GM12878 (cell line): ENCODE results near the gene CCDC74B. TPM values are rescaled to one million over a fixed set of nuclear protein-coding genes. Genes with fewer than 3 reads are reported as not detected.
"Not testable (repeated sequence)": the region's sequence is repeated elsewhere in the genome, so short reads cannot be mapped to it uniquely, and the experiment has no call there.

Experiments
- ATAC-seq: fragments of 200-7000 bp; cut with Tn5 transposase; 3 replicates; pipeline ENCODE4 v1.9.1; 2020; ENCODE audit warnings: mild to moderate bottlenecking, moderate library complexity
- BruUV-seq: library from RNA; stranded (reverse); fragments of 400-500 nt; replicated peaks from 2 replicates; lab custom pipeline; 2021; lab: Mats Ljungman, UMichigan
- CTCF ChIA-PET: fragments of 300-600 bp; sonication (Branson Sonifier 250); formaldehyde crosslinking; extraction: SDS; loops from one replicate; lab custom pipeline; 2021; ENCODE audit warnings: inconsistent platforms; lab: Yijun Ruan, JAX
- POLR2A ChIA-PET: fragments of 350-600 bp; formaldehyde crosslinking; extraction: SDS; loops from one replicate; lab custom pipeline; 2021; ENCODE audit warnings: inconsistent platforms; lab: Charles Lee
- RAD21 ChIA-PET: fragments of 300-600 bp; sonication (Branson Sonifier 250); formaldehyde crosslinking; loops from one replicate; lab custom pipeline; 2023; ENCODE audit warnings: antibody characterized with exemption; ENCODE audit not compliant: unreplicated experiment; lab: Charles Lee
- SMC1A ChIA-PET: fragments of 300-600 bp; sonication (Branson Sonifier 250); formaldehyde crosslinking; loops from one replicate; lab custom pipeline; 2023; ENCODE audit not compliant: unreplicated experiment, uncharacterized antibody; lab: Charles Lee
- DNase-seq: peaks from one replicate; pipeline ENCODE4 v3.0.0-alpha.2; 2011; ENCODE audit warnings: low read depth, low spot score
- FAIRE-seq: peaks from 3 replicates; lab custom pipeline; 2011; peaks lifted over from hg19 to GRCh38; lab: Jason Lieb, UNC
- H2AFZ ChIP-seq: 2 replicates; pipeline ENCODE4 v1.6.0; 2011; ENCODE audit warnings: low read depth, low read length, control low read depth; ENCODE audit not compliant: control insufficient read depth
- H3K27ac ChIP-seq: 2 replicates; pipeline ENCODE4 v1.5.1; 2011; ENCODE audit warnings: control low read depth; ENCODE audit not compliant: control insufficient read depth, insufficient read depth
- H3K27me3 ChIP-seq, 2 experiments: replicated peaks in 1 of 2; 2 replicates each; pipeline versions ENCODE4 v1.6.0 to v1.6.1; 2011; ENCODE audit warnings: low read length in 1 of 2; ENCODE audit not compliant: control insufficient read depth in 2 of 2, insufficient read depth in 2 of 2
- H3K36me3 ChIP-seq, 2 experiments: 2 replicates each; pipeline ENCODE4 v1.5.1; 2011; ENCODE audit warnings: low read length in 1 of 2; ENCODE audit not compliant: control insufficient read depth in 2 of 2, insufficient read depth in 2 of 2
- H3K4me1 ChIP-seq: 2 replicates; pipeline ENCODE4 v1.6.1; 2011; ENCODE audit warnings: mild to moderate bottlenecking, low read length, moderate library complexity, mixed read lengths; ENCODE audit not compliant: control insufficient read depth, insufficient read depth
- H3K4me2 ChIP-seq: 2 replicates; pipeline ENCODE4 v1.6.0; 2011; ENCODE audit warnings: control low read depth; ENCODE audit not compliant: control insufficient read depth, insufficient read depth
- H3K4me3 ChIP-seq: fragments of 200-600 bp; sonication (generic); 2 replicates; pipeline ENCODE4 v1.5.1; 2016
- H3K79me2 ChIP-seq: 2 replicates; pipeline ENCODE4 v1.6.0; 2011; ENCODE audit warnings: low read length; ENCODE audit not compliant: control insufficient read depth, insufficient read depth
- H3K9ac ChIP-seq: 2 replicates; pipeline ENCODE4 v1.8.0; 2011; ENCODE audit warnings: low read length, control low read depth, mixed read lengths; ENCODE audit not compliant: control insufficient read depth, insufficient read depth
- H3K9me3 ChIP-seq: replicated peaks from 3 replicates; pipeline ENCODE4 v1.5.1; 2011; ENCODE audit warnings: mild to moderate bottlenecking, low read length; ENCODE audit not compliant: control insufficient read depth, insufficient read depth
- H4K20me1 ChIP-seq: 2 replicates; pipeline ENCODE4 v1.6.0; 2011; ENCODE audit not compliant: control insufficient read depth, insufficient read depth
- whole genome bisulfite sequencing: methylation state at CpG from one replicate; pipeline ENCODE4 v1.1.6; 2016; ENCODE audit warnings: low lambda C conversion rate; ENCODE audit not compliant: insufficient replicate concordance, insufficient coverage; ENCODE audit errors: missing lambda C conversion rate; 5-methylcytosine and 5-hydroxymethylcytosine counted together
- in situ Hi-C: fragments of 300-500 bp; cut with MboI; formaldehyde crosslinking; loops from 9 replicates; pipeline ENCODE4 v1.14.3; 2018; ENCODE audit warnings: mixed read lengths
- intact Hi-C: fragments of 100-400 bp; cut with micrococcal nuclease; formaldehyde crosslinking; loops from one replicate; pipeline ENCODE4 v1.14.2; 2022; ENCODE audit not compliant: unreplicated experiment
- polyA plus RNA-seq, 11 experiments: library from polyadenylated mRNA; depleted of rRNA in 4 of 11; unstranded in 6 of 11; stranded (reverse) in 5 of 11; fragments of >200 nt; fragmentation: Nextera tagmentation in 4 of 11; fragmentation: Illumina TruSeq in 1 of 11; extraction: Ambion mirVana in 4 of 11; extraction: Trizol in 1 of 11; gene quantifications; 1 replicate in 1 of 11; 2 replicates in 10 of 11; pipeline versions ENCODE4 v1.2.1 to v1.2.3, GENCODE V29; 2011 to 2016; ENCODE audit warnings: inconsistent platforms in 2 of 11, missing spikeins in 2 of 11, low read depth in 1 of 11
- total RNA-seq, 4 experiments: library from RNA; depleted of rRNA in 3 of 4; stranded (reverse); fragments of >200 nt in 3 of 4; fragmentation: Illumina TruSeq in 1 of 4; extraction: Trizol in 1 of 4; gene quantifications; 2 replicates each; pipeline versions ENCODE4 v1.2.1 to v1.2.3, GENCODE V29; 2013 to 2021

Gene CCDC74B
- total and polyA plus RNA-seq, 10 of the 15 experiments (the other 5 are each of a cell fraction or from before 2014, with no cell fraction given) = 0.52 to 21.2 (median 9.7) TPM

DNA sequence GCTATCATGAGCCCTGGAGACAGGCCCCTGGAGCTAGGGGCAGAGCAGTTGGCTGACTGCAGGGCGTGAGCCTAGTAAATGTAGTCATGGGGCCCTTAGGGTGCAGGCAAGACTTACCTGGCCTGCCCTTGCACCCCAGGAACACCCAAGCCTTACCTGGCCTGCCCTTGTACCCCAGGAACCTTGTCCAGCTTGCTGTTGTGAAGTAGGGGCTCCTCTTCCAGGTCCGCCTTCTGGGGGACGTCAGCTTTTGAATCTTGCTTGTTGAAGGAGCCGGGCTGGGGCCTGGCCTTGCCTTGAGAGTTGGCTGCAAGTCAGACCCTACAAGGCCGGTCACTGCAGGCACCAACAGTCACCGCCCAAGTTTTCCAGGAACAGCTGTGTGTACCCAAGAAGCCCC, 3.9 kb downstream of the CCDC74B start:
- H3K4me3 ChIP-seq, RAD21 ChIA-PET, POLR2A ChIA-PET, H3K27me3 ChIP-seq, FAIRE-seq, H3K27ac ChIP-seq, in situ Hi-C loops, H3K9me3 ChIP-seq, SMC1A ChIA-PET, H3K9ac ChIP-seq, H3K4me2 ChIP-seq, H2AFZ ChIP-seq, DNase-seq, intact Hi-C loops, H3K36me3 ChIP-seq, BruUV-seq, H4K20me1 ChIP-seq, ATAC-seq, H3K79me2 ChIP-seq, CTCF ChIA-PET, H3K4me1 ChIP-seq: not testable (repeated sequence)
- 80% methylated on average over 3 of the region's 6 CpGs for WGBS

DNA sequence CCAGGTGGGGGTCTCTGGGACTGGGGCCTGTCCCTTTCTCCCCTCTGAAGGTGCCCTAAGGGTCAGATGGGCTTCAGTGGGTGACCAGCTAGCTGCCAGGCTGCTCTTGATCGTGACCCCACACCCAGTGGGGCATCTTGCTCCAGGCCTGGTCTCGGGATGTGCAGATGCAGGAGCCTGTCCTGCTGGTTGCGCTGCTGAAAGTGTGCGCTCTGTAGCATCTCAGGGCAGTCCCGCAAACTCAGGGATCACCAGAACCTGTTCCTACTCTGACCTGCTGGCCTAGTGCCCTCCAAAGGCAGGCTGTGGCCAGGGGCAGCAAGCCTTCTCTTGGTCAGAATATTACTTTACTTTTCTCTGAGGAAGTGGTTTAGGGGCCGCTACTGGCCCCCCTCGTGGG, 4.4 kb downstream of the CCDC74B start:
- BruUV-seq, H3K79me2 ChIP-seq, H3K36me3 ChIP-seq, H3K9me3 ChIP-seq, POLR2A ChIA-PET, H2AFZ ChIP-seq, H3K9ac ChIP-seq, DNase-seq, H4K20me1 ChIP-seq, RAD21 ChIA-PET, H3K4me3 ChIP-seq, FAIRE-seq, H3K27me3 ChIP-seq, CTCF ChIA-PET, in situ Hi-C loops, intact Hi-C loops, H3K4me2 ChIP-seq, H3K4me1 ChIP-seq, SMC1A ChIA-PET, H3K27ac ChIP-seq, ATAC-seq: not testable (repeated sequence)
- 59% methylated on average over 5 of the region's 7 CpGs for WGBS

DNA sequence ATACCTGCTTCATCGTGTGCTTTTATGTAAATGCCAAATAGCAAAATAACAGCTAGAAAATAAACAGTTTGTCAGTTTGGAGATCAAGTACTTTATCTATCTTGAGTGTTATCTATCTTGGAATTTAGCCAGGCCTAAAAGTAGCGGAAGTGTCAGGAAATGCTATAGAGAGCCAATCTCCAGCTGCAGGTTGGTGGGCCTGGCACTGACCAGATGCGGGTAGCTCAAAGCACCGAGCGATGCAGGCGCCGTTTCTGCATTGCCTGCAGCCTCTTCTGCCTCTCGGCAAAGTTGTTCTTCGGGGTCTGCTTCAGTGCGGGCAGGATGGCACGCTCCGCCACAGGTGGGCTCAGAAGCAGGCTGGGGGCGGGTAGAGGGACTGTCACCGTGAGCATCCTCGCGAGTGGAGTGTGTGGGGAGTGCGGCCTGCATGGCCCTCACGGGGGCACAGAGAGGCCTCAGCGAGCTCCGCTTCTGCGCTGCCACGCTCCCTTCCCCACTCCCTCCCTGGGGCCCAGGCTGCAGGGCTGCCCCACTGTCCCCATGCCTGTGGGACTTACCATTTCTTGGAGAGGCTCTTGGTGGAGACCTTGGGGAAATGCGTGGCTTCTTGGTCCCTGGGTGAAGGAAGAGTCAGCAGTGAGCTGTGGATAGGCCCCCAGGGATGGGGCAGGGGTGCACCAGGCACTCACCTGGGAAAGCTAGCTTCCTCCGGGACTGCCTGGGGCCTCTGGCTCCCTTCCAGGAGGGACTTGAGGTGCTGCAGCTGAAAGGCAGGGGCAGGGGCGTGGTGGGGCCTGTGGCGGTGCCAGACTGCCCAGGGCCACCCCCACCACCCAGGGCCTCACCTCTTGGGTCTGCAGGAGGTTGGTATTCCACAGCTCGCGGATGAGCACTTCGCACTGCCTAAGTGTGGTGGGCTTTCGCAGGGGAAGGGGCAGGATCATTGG, 5.3 kb downstream of the CCDC74B start:
- H3K27ac ChIP-seq, H3K79me2 ChIP-seq, POLR2A ChIA-PET, H3K4me3 ChIP-seq, BruUV-seq, CTCF ChIA-PET, H3K4me1 ChIP-seq, H3K9me3 ChIP-seq, RAD21 ChIA-PET, H3K9ac ChIP-seq, H3K27me3 ChIP-seq, H4K20me1 ChIP-seq, FAIRE-seq, ATAC-seq, DNase-seq, H3K36me3 ChIP-seq, H3K4me2 ChIP-seq, H2AFZ ChIP-seq, SMC1A ChIA-PET, intact Hi-C loops: not testable (repeated sequence)
- in situ Hi-C loops = loop anchor here (5.0 kb wide), 2 partner anchors 1388 to 1413 kb away; partner anchors contain the start of gene CCDC74A
- 71% methylated on average over 22 of the region's 30 CpGs for WGBS

DNA sequence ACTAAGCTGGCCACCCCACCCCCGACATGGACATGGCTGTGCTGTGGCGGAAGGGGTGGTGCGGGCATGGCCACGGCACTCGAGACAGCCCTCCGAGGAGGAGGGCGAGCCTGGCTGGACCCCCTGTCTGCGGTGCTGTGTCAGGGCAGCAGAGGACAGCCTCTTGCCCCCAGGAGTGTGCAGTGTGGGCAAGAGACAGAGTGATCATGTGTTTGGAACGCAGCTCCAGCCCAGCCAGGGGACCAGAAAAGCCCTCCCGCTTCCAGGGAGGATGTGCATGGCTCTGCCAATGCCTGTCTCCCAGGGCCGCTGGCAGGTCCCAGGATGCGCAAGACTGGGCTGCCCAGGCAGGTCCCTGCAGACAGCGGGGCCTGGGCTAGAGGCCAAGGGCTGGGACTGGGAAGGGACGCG, 6.1 kb downstream of the CCDC74B start:
- DNase-seq, H3K36me3 ChIP-seq, BruUV-seq, H2AFZ ChIP-seq, H3K4me3 ChIP-seq, H3K27me3 ChIP-seq, ATAC-seq, CTCF ChIA-PET, H3K4me1 ChIP-seq, H4K20me1 ChIP-seq, RAD21 ChIA-PET, H3K9me3 ChIP-seq, POLR2A ChIA-PET, SMC1A ChIA-PET, H3K9ac ChIP-seq, intact Hi-C loops, FAIRE-seq, H3K27ac ChIP-seq, H3K4me2 ChIP-seq, H3K79me2 ChIP-seq: not testable (repeated sequence)
- in situ Hi-C loops = loop anchor here (5.0 kb wide), 2 partner anchors 1388 to 1413 kb away; partner anchors contain the start of gene CCDC74A
- WGBS = 70% methylated on average over 13 of the region's 15 CpGs
